Prostate gland (tissue), 2 donors: ENCODE measurements around the gene GTF2A1L.

Experiments used
- POLR2A ChIP-seq: fragments of 450-650 bp; IDR thresholded peaks from one replicate; pipeline ENCODE4 v1.6.1; 2016; ENCODE audit warnings: antibody characterized with exemption, mild to moderate bottlenecking
- POLR2AphosphoS5 ChIP-seq: sonication (generic); formaldehyde crosslinking; IDR thresholded peaks from one replicate; pipeline ENCODE4 v1.6.1; 2017; ENCODE audit warnings: antibody characterized with exemption
- TF ChIP-seq, protein P1 (sequence below), 4 experiments: fragments of 200-600 bp in 2 of 4; fragments of 450-650 bp in 2 of 4; sonication (generic) in 2 of 4; IDR thresholded peaks; 1 replicate in 3 of 4; 2 replicates in 1 of 4; pipeline ENCODE4 v1.5.1; 2016 to 2019; ENCODE audit warnings: antibody characterized with exemption in 4 of 4, mild to moderate bottlenecking in 2 of 4, moderate library complexity in 2 of 4

DNA sequence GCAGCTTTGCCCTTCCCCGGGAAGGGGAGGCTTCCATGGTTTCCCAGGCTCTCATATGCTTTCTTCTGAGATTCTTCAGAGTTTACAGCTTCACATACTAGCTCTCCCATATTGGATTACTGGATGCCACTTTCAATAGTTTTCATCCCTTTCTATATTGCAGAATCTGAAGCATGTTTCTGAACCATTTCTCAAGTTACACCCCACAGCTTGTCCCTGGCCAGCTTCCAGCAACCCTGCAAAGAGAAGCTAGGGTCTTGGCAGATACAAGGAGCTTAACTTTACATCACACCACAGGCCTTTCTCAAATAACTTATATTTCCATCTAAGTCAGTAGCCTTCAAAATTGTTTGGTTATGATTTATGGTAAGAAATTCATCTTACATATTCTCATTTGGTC, 98.3 kb downstream of the GTF2A1L start:
- TF ChIP-seq, protein P1, sequence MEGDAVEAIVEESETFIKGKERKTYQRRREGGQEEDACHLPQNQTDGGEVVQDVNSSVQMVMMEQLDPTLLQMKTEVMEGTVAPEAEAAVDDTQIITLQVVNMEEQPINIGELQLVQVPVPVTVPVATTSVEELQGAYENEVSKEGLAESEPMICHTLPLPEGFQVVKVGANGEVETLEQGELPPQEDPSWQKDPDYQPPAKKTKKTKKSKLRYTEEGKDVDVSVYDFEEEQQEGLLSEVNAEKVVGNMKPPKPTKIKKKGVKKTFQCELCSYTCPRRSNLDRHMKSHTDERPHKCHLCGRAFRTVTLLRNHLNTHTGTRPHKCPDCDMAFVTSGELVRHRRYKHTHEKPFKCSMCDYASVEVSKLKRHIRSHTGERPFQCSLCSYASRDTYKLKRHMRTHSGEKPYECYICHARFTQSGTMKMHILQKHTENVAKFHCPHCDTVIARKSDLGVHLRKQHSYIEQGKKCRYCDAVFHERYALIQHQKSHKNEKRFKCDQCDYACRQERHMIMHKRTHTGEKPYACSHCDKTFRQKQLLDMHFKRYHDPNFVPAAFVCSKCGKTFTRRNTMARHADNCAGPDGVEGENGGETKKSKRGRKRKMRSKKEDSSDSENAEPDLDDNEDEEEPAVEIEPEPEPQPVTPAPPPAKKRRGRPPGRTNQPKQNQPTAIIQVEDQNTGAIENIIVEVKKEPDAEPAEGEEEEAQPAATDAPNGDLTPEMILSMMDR (IDR thresholded peaks at IDR 0.05): no peak
- TF ChIP-seq POLR2A (no peak), POLR2AphosphoS5 (no peak)
